Activated CD4-positive, alpha-beta T cell treated with anti-CD3 and anti-CD28 coated beads, Interleukin-10, Interleukin-2, amounts not matched to agents 100 ng/mL and 50 ng/mL, durations not matched to agents 16 hours and 8 hours (primary cell): ENCODE results near the gene PDLIM3.
"Not testable (repeated sequence)": the region's sequence is repeated elsewhere in the genome, so short reads cannot be mapped to it uniquely, and the experiment has no call there.

Experiments used
- DNase-seq: peaks from one replicate; pipeline ENCODE4 v3.0.0-alpha.2; 2020

The PDLIM3 gene

GRCh38 chr4:185518069-185518468, 17.2 kb downstream of the PDLIM3 start:
- no peak for DNase-seq

- DNase-seq: no peak
Measured at GRCh38 chr4:185515248-185515647, 20.1 kb downstream of the PDLIM3 start.

DNA sequence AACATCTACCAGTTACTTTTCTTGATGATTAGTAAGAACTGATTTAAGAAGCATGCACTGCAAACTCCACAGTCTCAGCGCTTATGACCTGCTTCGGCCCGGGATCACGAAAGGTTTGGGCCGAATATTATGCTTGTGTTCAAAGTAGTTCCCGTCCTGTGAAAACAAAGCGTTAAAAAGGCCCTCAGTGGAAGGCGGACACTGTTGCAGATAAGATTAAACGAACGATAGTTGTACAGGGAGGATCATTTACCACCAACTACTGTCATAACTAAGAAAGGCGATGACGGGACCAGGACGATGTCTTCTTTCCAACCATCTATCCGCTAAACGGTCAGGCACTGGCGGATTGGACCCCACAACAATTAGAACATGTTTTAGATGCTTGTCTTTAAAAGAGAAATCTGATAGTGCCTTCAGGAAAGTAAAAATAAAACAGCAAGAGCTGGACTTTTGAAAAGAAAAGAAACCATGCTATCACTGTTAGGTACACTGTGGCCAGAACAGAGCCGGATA, 21.1 kb downstream of the PDLIM3 start:
- DNase-seq: no peak

GRCh38 chr4:185513489-185514181, 21.7 kb downstream of the PDLIM3 start:
- DNase-seq: peak; percentile 51

DNA sequence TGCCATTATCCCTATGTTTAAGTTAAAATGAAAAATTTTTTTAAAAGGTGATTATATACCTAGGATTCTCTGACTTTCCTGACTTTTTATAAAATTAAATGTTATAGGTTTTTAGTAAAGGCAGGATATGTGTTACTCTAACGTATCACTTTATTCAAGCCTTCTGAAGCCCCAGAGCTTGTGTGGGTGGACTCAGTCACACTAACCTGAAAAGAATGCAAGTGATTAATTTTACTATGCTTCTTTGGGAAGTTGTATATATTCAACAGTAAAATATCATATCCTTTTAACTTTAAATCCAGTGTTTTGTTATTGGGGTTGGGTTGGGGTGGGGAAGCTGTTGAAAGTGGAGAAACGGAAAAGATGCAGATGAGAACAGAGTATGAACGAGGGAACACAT, 22.8 kb downstream of the PDLIM3 start:
- no peak for DNase-seq

GRCh38 chr4:185511243-185511642, 24.1 kb downstream of the PDLIM3 start:
- not testable (repeated sequence) for DNase-seq

DNA sequence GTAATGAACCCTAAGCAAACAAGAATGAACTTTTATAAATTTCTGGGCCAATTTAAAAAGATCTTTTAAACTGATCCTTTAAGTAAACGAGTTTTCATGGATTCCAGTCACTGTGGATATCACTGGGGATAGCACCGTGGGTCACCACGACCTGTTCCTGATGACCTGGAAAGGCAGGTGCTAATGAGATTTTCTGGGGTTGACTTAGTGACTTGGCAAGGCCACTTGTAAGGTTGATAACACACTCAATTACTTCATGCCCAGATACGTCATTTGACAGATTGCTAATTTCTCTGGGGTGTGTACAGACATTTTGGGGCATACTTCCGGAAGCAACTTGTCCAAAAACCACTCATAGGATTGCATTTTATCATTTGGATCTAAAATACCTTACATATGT, 24.5 kb downstream of the PDLIM3 start:
- no peak for DNase-seq

DNA sequence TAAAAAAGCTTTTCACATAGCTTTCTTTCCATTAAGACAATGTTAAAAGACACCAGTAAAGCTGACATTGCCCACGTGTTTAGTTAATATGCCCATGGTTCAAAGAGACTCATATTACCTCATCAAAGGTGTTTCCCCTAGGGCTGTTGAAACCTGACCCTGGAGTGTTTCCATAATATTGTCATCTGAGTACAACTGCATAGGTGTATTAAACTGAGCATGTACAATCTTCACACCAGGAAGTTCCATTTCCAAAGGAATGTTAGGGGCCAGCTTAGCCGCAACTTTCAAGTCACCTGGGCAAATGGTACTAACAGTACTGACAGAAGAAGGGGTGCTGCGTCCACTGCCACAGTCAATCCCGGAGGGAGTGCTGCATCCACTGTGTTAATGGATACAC, 27.1 kb downstream of the PDLIM3 start:
- DNase-seq: no peak

DNA sequence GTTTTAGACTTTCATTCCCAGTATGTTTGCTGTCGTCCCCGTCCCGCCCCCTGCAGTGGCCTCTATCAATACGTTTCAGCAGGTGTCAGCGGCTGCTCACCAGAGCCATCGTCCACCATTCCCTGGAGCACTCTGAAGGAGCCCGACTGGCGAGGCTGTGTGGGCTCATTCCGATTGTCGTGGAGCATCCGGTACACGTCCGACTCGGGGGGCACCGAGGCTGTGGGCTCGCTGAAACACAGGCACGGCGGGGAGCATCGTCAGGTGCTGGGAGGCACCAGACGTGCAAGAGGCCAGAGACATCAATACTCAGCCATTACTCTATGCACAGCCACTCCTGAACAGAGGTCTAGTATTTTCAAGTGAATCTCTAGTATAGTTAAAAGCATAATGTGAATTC, 28.9 kb downstream of the PDLIM3 start:
- no peak for DNase-seq

- DNase-seq: no peak
Measured at GRCh38 chr4:185504098-185505047, 30.9 kb downstream of the PDLIM3 start.

DNA sequence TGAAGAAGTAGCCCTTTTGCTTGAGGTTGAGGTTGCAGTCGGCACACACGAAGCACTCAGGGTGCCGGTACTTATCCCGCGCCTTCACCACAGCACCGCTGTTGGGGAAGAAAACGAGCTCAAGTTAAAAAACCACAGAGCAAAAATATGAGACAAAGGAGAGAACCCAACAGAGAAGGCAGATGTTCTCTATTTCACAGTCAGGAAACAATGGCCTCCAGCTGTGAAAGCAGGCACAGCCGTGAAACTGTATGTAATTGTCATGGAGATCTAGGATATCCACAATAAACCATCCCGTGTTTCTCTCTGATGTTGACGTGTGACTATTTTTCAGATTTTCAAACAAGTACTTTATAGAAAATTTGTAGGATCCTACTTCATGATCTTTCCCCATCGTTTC, 32.9 kb downstream of the PDLIM3 start:
- DNase-seq: no peak

GRCh38 chr4:185500576-185500975, 34.7 kb downstream of the PDLIM3 start:
- DNase-seq: no peak

- DNase-seq: no peak
Measured at GRCh38 chr4:185500035-185500434, 35.3 kb downstream of the PDLIM3 start.

DNA sequence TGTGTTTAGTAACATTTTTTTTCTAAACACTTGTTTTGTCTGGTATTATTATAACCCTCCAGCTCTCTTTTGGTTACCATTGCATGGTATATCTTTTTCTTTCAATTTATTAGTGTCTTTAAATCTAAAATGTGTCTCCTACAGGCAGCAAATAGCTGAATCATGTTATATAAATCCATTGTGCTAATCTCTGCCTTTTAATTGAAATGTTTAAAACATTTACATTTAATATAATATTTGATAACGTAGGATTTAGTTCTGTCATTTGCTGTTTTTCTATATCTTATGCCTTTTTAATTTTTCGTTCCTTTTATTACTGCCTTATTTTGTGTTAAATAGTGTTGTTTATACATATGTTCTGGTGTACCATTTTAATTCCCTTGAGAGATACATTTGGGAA, 46.7 kb downstream of the PDLIM3 start:
- DNase-seq: no peak

DNA sequence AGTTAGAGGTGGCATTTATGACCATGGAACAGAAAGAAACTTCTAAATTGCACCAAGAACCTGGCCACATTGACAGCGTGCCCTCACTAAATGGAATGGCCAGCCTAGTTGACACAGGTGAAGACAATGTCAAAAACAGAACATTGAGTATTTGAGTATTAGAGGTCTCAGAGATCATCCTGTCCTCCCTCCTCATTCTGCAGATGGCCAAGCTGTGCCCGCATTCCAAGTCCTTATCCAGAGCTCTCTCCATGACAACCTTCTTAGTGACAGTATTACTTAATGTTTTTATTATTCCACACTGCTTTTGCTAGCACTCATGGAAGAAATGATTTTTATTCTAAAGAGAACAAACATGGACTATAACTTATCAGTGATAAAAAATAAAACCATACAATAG, 53.9 kb downstream of the PDLIM3 start:
- no peak for DNase-seq

DNA sequence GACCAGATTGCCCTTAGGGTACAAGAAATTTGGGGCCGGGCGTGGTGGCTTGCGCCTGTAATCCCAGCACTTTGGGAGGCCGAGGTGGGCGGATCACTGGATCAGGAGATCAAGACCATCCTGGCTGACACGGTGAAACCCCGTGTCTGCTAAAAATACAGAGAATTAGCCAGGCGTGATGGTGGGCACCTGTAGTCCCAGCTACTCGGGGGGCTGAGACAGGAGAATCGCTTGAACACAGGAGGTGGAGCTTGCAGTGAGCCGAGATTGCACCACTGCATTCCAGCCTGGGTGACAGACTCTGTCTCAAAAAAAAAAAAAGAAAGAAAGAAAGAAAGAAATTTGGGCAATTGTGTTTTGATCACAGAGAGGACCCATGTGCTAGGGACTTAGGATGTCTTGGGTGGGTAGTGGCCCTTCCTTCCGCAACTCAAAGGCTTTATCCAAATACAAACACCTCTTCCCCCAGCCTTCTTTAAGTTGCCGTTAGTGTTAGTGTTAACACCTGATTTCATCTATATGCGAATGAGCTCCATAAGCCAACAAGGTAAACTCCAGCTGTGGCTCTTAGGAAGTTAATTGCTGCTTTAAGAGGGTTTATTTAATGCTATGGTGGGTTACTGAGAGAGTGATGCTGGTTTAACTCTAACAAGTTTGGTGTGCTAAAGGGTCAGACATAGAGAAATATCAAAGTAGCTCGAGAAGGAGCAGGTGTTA, 55.1 kb downstream of the PDLIM3 start:
- DNase-seq: no peak

GRCh38 chr4:185479507-185479971, 55.8 kb downstream of the PDLIM3 start:
- DNase-seq: peak; percentile 50

DNA sequence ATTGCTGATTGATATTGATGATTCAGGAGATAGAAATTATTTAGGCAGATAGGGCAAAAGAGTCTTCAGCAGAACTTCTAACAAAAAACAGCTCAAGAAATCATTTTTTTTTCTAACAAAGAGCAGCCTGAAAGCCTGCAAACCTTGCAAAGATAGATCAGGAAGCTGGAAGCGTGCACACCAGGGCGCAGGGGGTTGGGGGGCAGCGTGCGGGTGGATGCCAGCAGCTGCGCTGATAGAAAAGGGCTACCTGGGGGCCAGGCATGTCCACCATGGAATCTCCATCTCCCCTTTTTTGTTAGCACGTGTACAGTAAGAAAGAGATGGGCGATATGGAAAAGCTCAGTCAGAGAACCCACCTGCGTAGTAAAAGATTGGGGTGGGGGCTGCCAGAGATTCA, 62.1 kb downstream of the PDLIM3 start:
- DNase-seq: no peak

GRCh38 chr4:185472103-185472542, 63.2 kb downstream of the PDLIM3 start:
- no peak for DNase-seq

- DNase-seq: peak; percentile 92
Measured at GRCh38 chr4:185471235-185472102, 63.8 kb downstream of the PDLIM3 start, which contains the start of gene CCDC110. CCDC110 (minus strand) TSS chr4:185471733; CDS start chr4:185471683, 50 bp downstream.

- no peak for DNase-seq
Measured at GRCh38 chr4:185470501-185471195, 64.7 kb downstream of the PDLIM3 start.
